HG03103 (cell line): ENCODE results near the gene CFAP20DC.
"Not testable (repeated sequence)": the region's sequence is repeated elsewhere in the genome, so short reads cannot be mapped to it uniquely, and the experiment has no call there.

ENCODE experiments used
- ATAC-seq: cut with Tn5 transposase; IDR thresholded peaks from one replicate; pipeline ENCODE4 v1.9.1; 2021; ENCODE audit warnings: low read depth; ENCODE audit not compliant: unreplicated experiment

Gene CFAP20DC

GRCh38 chr3:58880182-58880581, 169.6 kb downstream of the CFAP20DC start:
- ATAC-seq: no peak

GRCh38 chr3:58874795-58875194, 175.0 kb downstream of the CFAP20DC start:
- ATAC-seq: peak; percentile 69

- peak; percentile 39 for ATAC-seq
Measured at GRCh38 chr3:58874248-58874741, 175.5 kb downstream of the CFAP20DC start.

GRCh38 chr3:58868097-58868779, 181.6 kb downstream of the CFAP20DC start:
- ATAC-seq: no peak

- no peak for ATAC-seq
Measured at GRCh38 chr3:58867621-58868020, 182.2 kb downstream of the CFAP20DC start.

- no peak for ATAC-seq
Measured at GRCh38 chr3:58866079-58866478, 183.7 kb downstream of the CFAP20DC start.

- ATAC-seq: no peak
Measured at GRCh38 chr3:58864480-58864879, 185.3 kb downstream of the CFAP20DC start.

- ATAC-seq: no peak
Measured at GRCh38 chr3:58863206-58863605, 186.6 kb downstream of the CFAP20DC start.

- no peak for ATAC-seq
Measured at GRCh38 chr3:58861551-58861950, 188.3 kb downstream of the CFAP20DC start.

GRCh38 chr3:58858126-58858525, 191.7 kb downstream of the CFAP20DC start:
- ATAC-seq: no peak

GRCh38 chr3:58857402-58857801, 192.4 kb downstream of the CFAP20DC start:
- no peak for ATAC-seq

- no peak for ATAC-seq
Measured at GRCh38 chr3:58848826-58849225, 201.0 kb downstream of the CFAP20DC start.

GRCh38 chr3:58842050-58842747, 207.6 kb downstream of the CFAP20DC start:
- not testable (repeated sequence) for ATAC-seq

- ATAC-seq: no peak
Measured at GRCh38 chr3:58840949-58841348, 208.9 kb downstream of the CFAP20DC start.

- no peak for ATAC-seq
Measured at GRCh38 chr3:58839964-58840363, 209.9 kb downstream of the CFAP20DC start.

- ATAC-seq: no peak
Measured at GRCh38 chr3:58839187-58839586, 210.6 kb downstream of the CFAP20DC start.

- no peak for ATAC-seq
Measured at GRCh38 chr3:58837856-58838255, 212.0 kb downstream of the CFAP20DC start.

- no peak for ATAC-seq
Measured at GRCh38 chr3:58837141-58837843, 212.5 kb downstream of the CFAP20DC start.

GRCh38 chr3:58835086-58835485, 214.7 kb downstream of the CFAP20DC start:
- ATAC-seq: no peak

GRCh38 chr3:58833491-58833890, 216.3 kb downstream of the CFAP20DC start:
- no peak for ATAC-seq

GRCh38 chr3:58829321-58830000, 220.4 kb downstream of the CFAP20DC start:
- ATAC-seq: no peak
